Measurements from ENCODE around the gene SOCS6. TPM values are rescaled to one million over a fixed set of nuclear protein-coding genes. Genes with fewer than 3 reads are reported as not detected.

The SOCS6 gene
- 21.1 and 22.6 TPM in 2 replicates for total RNA-seq

GRCh38 chr18:70288851-70289328 lies at the start of gene SOCS6:
Gene SOCS6, plus strand, starts transcription at chr18:70289045. Its CDS starts 35,624 bp downstream, at chr18:70324669.

Other genes with a start within 250 kb of the SOCS6 start
- gene RTTN, start 83.4 kb upstream of the SOCS6 start, total RNA-seq = 10.3 and 12.9 TPM in 2 replicates

All from endothelial cell of coronary artery (primary cell).